Measurements from ENCODE around the gene UROC1. TPM values are rescaled to one million over a fixed set of nuclear protein-coding genes. Genes with fewer than 3 reads are reported as not detected.

UROC1 gene
- total and polyA plus RNA-seq, 4 experiments from 2014 or later: not detected

- Histone ChIP-seq H3K27ac (ENCODE audit: low read depth, low read length) (no peak overlapping the region), H3K4me3 (ENCODE audit: low read length in 2 of 2) (no peak overlapping the region), H3K27me3 (ENCODE audit: insufficient read depth, low read length) (no peaks in the 10 kb centered on the region), H3K36me3 (ENCODE audit: insufficient read depth, low read length) (no peaks in the 10 kb centered on the region), H3K4me1 (ENCODE audit: insufficient read depth, low read length) (no peaks in the 10 kb centered on the region), H3K9me3 (ENCODE audit: control insufficient read depth in 1 of 2, low read length in 2 of 2) (no peaks in the 10 kb centered on the region)
- DNase-seq: peak in 1 of 5 donors; percentile 15
- Mint-ChIP-seq H3K9me3 (peaks cover 0 to 3% (median 0%) of the 10 kb centered on the region in 8 donors), H3K27me3 (peaks cover 0 to 6% of the 10 kb centered on the region in 2 donors), H3K36me3 (no peaks in the 10 kb centered on the region), H3K4me1 (peaks cover 0 to 2% (median 0%) of the 10 kb centered on the region in 4 donors), H3K4me3 (no peak overlapping the region), H3K27ac (no peak overlapping the region)
- ChIA-PET POLR2A (ENCODE audit: partially characterized antibody) (no interaction called here), CTCF (ENCODE audit: partially characterized antibody) (no interaction called here)
- intact Hi-C loops (cut with micrococcal nuclease): no loop called here
Observed at GRCh38 chr3:126544596-126545281, 27.2 kb upstream of the UROC1 start.

GRCh38 chr3:126543457-126544061 is 26.0 kb upstream of the UROC1 start:
- Mint-ChIP-seq H3K27me3 (peaks cover 0 to 6% of the 10 kb centered on the region in 2 donors), H3K4me1 (peaks cover 0 to 2% (median 0%) of the 10 kb centered on the region in 4 donors), H3K9me3 (peaks cover 0 to 3% (median 0%) of the 10 kb centered on the region in 8 donors), H3K27ac (no peak overlapping the region), H3K36me3 (no peaks in the 10 kb centered on the region), H3K4me3 (no peak overlapping the region)
- Histone ChIP-seq H3K9me3 (ENCODE audit: control insufficient read depth in 1 of 2, low read length in 2 of 2) (no peaks in the 10 kb centered on the region), H3K27me3 (ENCODE audit: insufficient read depth, low read length) (no peaks in the 10 kb centered on the region), H3K36me3 (ENCODE audit: insufficient read depth, low read length) (no peaks in the 10 kb centered on the region), H3K4me3 (ENCODE audit: low read length in 2 of 2) (no peak overlapping the region), H3K27ac (ENCODE audit: low read depth, low read length) (no peak overlapping the region), H3K4me1 (ENCODE audit: insufficient read depth, low read length) (no peaks in the 10 kb centered on the region)
- intact Hi-C loops (cut with micrococcal nuclease): no loop called here
- ChIA-PET CTCF (ENCODE audit: partially characterized antibody) (no interaction called here), POLR2A (ENCODE audit: partially characterized antibody) (no interaction called here)
- no peak for DNase-seq

GRCh38 chr3:126542340-126543241 is 25.0 kb upstream of the UROC1 start:
- ChIA-PET CTCF (ENCODE audit: partially characterized antibody) (no interaction called here), POLR2A (ENCODE audit: partially characterized antibody) (no interaction called here)
- H3K27ac ChIP-seq (ENCODE audit: low read depth, low read length): no peak overlapping the region
- H3K36me3 ChIP-seq (ENCODE audit: insufficient read depth, low read length): no peaks in the 10 kb centered on the region
- Mint-ChIP-seq H3K36me3 (no peaks in the 10 kb centered on the region), H3K27me3 (peaks cover 0 to 6% of the 10 kb centered on the region in 2 donors), H3K4me3 (no peak overlapping the region), H3K9me3 (peaks cover 0 to 3% (median 0%) of the 10 kb centered on the region in 8 donors), H3K27ac (no peak overlapping the region), H3K4me1 (peaks cover 0 to 2% (median 0%) of the 10 kb centered on the region in 4 donors)
- H3K4me3 ChIP-seq (ENCODE audit: low read length in 2 of 2): no peak overlapping the region
- no peaks in the 10 kb centered on the region for H3K4me1 ChIP-seq (ENCODE audit: insufficient read depth, low read length)
- intact Hi-C loops (cut with micrococcal nuclease): no loop called here
- H3K9me3 ChIP-seq (ENCODE audit: control insufficient read depth in 1 of 2, low read length in 2 of 2): no peaks in the 10 kb centered on the region
- no peaks in the 10 kb centered on the region for H3K27me3 ChIP-seq (ENCODE audit: insufficient read depth, low read length)
- no peak for DNase-seq

- CTCF ChIA-PET (ENCODE audit: partially characterized antibody): no interaction called here
- intact Hi-C loops (cut with micrococcal nuclease): no loop called here
- POLR2A ChIA-PET (ENCODE audit: partially characterized antibody): no interaction called here
- no peaks in the 10 kb centered on the region for H3K27me3 ChIP-seq (ENCODE audit: insufficient read depth, low read length)
- no peak overlapping the region for H3K4me3 ChIP-seq (ENCODE audit: low read length in 2 of 2)
- no peak overlapping the region for H3K4me3 Mint-ChIP-seq
- H3K27ac ChIP-seq (ENCODE audit: low read depth, low read length): no peak overlapping the region
- no peak overlapping the region for H3K27ac Mint-ChIP-seq
- no peaks in the 10 kb centered on the region for H3K36me3 ChIP-seq (ENCODE audit: insufficient read depth, low read length)
- H3K9me3 Mint-ChIP-seq: peaks cover 0 to 3% (median 0%) of the 10 kb centered on the region in 8 donors
- no peak for DNase-seq
- H3K4me1 Mint-ChIP-seq: peaks cover 0 to 2% (median 0%) of the 10 kb centered on the region in 4 donors
- peaks cover 3 to 6% of the 10 kb centered on the region in 2 donors for H3K27me3 Mint-ChIP-seq
- no peaks in the 10 kb centered on the region for H3K4me1 ChIP-seq (ENCODE audit: insufficient read depth, low read length)
- H3K36me3 Mint-ChIP-seq: no peaks in the 10 kb centered on the region
- no peaks in the 10 kb centered on the region for H3K9me3 ChIP-seq (ENCODE audit: control insufficient read depth in 1 of 2, low read length in 2 of 2)
Observed at GRCh38 chr3:126541628-126542339, 24.2 kb upstream of the UROC1 start.

- Mint-ChIP-seq H3K36me3 (no peaks in the 10 kb centered on the region), H3K4me1 (peaks cover 0 to 2% (median 0%) of the 10 kb centered on the region in 4 donors), H3K27me3 (peaks cover 3 to 6% of the 10 kb centered on the region in 2 donors), H3K27ac (no peak overlapping the region), H3K9me3 (peaks cover 0 to 3% (median 0%) of the 10 kb centered on the region in 8 donors), H3K4me3 (no peak overlapping the region)
- intact Hi-C loops (cut with micrococcal nuclease): no loop called here
- ChIA-PET CTCF (ENCODE audit: partially characterized antibody) (no interaction called here), POLR2A (ENCODE audit: partially characterized antibody) (no interaction called here)
- no peaks in the 10 kb centered on the region for H3K4me1 ChIP-seq (ENCODE audit: insufficient read depth, low read length)
- H3K27me3 ChIP-seq (ENCODE audit: insufficient read depth, low read length): no peaks in the 10 kb centered on the region
- no peaks in the 10 kb centered on the region for H3K9me3 ChIP-seq (ENCODE audit: control insufficient read depth in 1 of 2, low read length in 2 of 2)
- H3K36me3 ChIP-seq (ENCODE audit: insufficient read depth, low read length): no peaks in the 10 kb centered on the region
- H3K4me3 ChIP-seq (ENCODE audit: low read length in 2 of 2): no peak overlapping the region
- no peak for DNase-seq
- no peak overlapping the region for H3K27ac ChIP-seq (ENCODE audit: low read depth, low read length)
Observed at GRCh38 chr3:126540951-126541627, 23.5 kb upstream of the UROC1 start.

GRCh38 chr3:126540342-126540849 is 22.8 kb upstream of the UROC1 start:
- Histone ChIP-seq H3K36me3 (ENCODE audit: insufficient read depth, low read length) (no peaks in the 10 kb centered on the region), H3K4me1 (ENCODE audit: insufficient read depth, low read length) (no peaks in the 10 kb centered on the region), H3K9me3 (ENCODE audit: control insufficient read depth in 1 of 2, low read length in 2 of 2) (no peaks in the 10 kb centered on the region), H3K4me3 (ENCODE audit: low read length in 2 of 2) (no peak overlapping the region), H3K27me3 (ENCODE audit: insufficient read depth, low read length) (no peaks in the 10 kb centered on the region), H3K27ac (ENCODE audit: low read depth, low read length) (no peak overlapping the region)
- peaks cover 0 to 3% (median 0%) of the 10 kb centered on the region in 8 donors for H3K9me3 Mint-ChIP-seq
- ChIA-PET POLR2A (ENCODE audit: partially characterized antibody) (no interaction called here), CTCF (ENCODE audit: partially characterized antibody) (no interaction called here)
- no peak overlapping the region for H3K4me3 Mint-ChIP-seq
- no peak overlapping the region for H3K27ac Mint-ChIP-seq
- no peaks in the 10 kb centered on the region for H3K36me3 Mint-ChIP-seq
- H3K27me3 Mint-ChIP-seq: peaks cover 4 to 9% of the 10 kb centered on the region in 2 donors
- peaks cover 0 to 2% (median 0%) of the 10 kb centered on the region in 4 donors for H3K4me1 Mint-ChIP-seq
- intact Hi-C loops (cut with micrococcal nuclease): no loop called here
- DNase-seq: no peak

Measured in CD4-positive, alpha-beta memory T cell (primary cell).